Transverse colon (tissue), 4 donors: Measurements from ENCODE around the gene CEACAM19. TPM values are rescaled to one million over a fixed set of nuclear protein-coding genes. Genes with fewer than 3 reads are reported as not detected.

Experiments
- DNase-seq: peaks from one replicate; pipeline ENCODE4 v3.0.0-alpha.2; 2019
- H3K27ac ChIP-seq, 4 donors: fragments of 200-600 bp; sonication (generic); 2 replicates each; pipeline ENCODE4 v1.5.1; 2016 to 2018; ENCODE audit warnings: inconsistent platforms in 4 of 4
- H3K27me3 ChIP-seq: fragments of 200-600 bp; sonication (generic); 2 replicates; pipeline ENCODE4 v1.5.1; 2017; ENCODE audit warnings: inconsistent platforms
- H3K36me3 ChIP-seq, 4 donors: fragments of 200-600 bp; sonication (generic); 2 replicates each; pipeline ENCODE4 v1.5.1; 2017 to 2019; ENCODE audit warnings: inconsistent platforms in 4 of 4
- H3K4me1 ChIP-seq, 4 donors: fragments of 200-600 bp; sonication (generic); 2 replicates each; pipeline ENCODE4 v1.5.1; 2017 to 2020; ENCODE audit warnings: inconsistent platforms in 4 of 4
- H3K4me3 ChIP-seq, 4 donors: fragments of 200-600 bp; sonication (generic); 1 replicate in 1 of 4; 2 replicates in 3 of 4; pipeline versions ENCODE4 v1.5.1 to v1.6.1; 2017 to 2019; ENCODE audit warnings: inconsistent platforms in 4 of 4
- H3K9me3 ChIP-seq, 2 donors: fragments of 200-600 bp; sonication (generic); 2 replicates each; pipeline ENCODE4 v1.5.1; 2017 to 2019; ENCODE audit warnings: inconsistent platforms in 2 of 2
- EP300 ChIP-seq: sonication (generic); formaldehyde crosslinking; IDR thresholded peaks from one replicate; pipeline ENCODE4 v1.6.1; 2017; ENCODE audit warnings: antibody characterized with exemption, low read depth
- POLR2A ChIP-seq: fragments of 450-650 bp; IDR thresholded peaks from one replicate; pipeline ENCODE4 v1.6.1; 2016; ENCODE audit warnings: antibody characterized with exemption, mild to moderate bottlenecking, moderate library complexity
- POLR2AphosphoS5 ChIP-seq, 3 donors: sonication (generic); formaldehyde crosslinking; IDR thresholded peaks; one replicate each; pipeline ENCODE4 v1.6.1; 2016; ENCODE audit warnings: antibody characterized with exemption in 3 of 3
- WGBS, 2 donors: methylation state at CpG; one replicate each; pipeline ENCODE4 v1.1.5; 2018; ENCODE audit warnings: low coverage in 1 of 2; 5-methylcytosine and 5-hydroxymethylcytosine counted together
- in situ Hi-C, 4 donors: fragments of 200-750 bp; cut with MboI; loops; one replicate each; pipeline versions ENCODE4 v1.15.0 to v1.15.1; 2017; ENCODE audit warnings: low sequenced_read_pairs in 3 of 4, low pct_ligation_motif_present in 1 of 4, low pct_unique_long_range_greater_than_20kb in 1 of 4
- intact Hi-C: fragments of 100-400 bp; cut with DNase I; formaldehyde crosslinking; loops from one replicate; pipeline ENCODE4 v1.15.1; 2023; ENCODE audit warnings: low total_unique reads
- total RNA-seq, 4 donors: library from RNA; depleted of rRNA; stranded (reverse); fragments of >200 nt; gene quantifications; one replicate each; pipeline ENCODE4 v1.1.0, GENCODE V29; 2016
- TF ChIP-seq, protein P1 (sequence below), 5 experiments: fragments of 200-600 bp in 3 of 5; fragments of 450-650 bp in 2 of 5; sonication (generic) in 3 of 5; IDR thresholded peaks; 1 replicate in 2 of 5; 2 replicates in 3 of 5; pipeline ENCODE4 v1.5.1; 2016 to 2017; ENCODE audit warnings: antibody characterized with exemption in 5 of 5, inconsistent platforms in 3 of 5, mild to moderate bottlenecking in 2 of 5, moderate library complexity in 1 of 5

Gene CEACAM19
- total RNA-seq, 4 donors from 2014 or later, result 3.8 to 19.1 (median 9.9) TPM

DNA sequence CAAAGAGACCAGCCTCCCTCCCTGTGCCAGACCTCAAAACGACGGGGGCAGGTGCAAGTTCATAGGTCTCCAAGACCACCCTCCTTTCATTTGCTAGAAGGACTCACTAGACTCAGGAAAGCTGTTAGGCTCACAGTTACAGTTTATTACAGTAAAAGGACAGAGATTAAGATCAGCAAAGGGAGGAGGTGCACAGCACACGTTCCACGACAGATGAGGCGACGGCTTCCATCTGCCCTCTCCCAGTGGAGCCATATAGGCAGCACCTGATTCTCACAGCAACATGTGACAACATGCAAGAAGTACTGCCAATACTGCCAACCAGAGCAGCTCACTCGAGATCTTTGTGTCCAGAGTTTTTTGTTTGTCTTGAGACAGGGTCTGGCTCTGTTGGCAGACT lies 9.4 kb upstream of the CEACAM19 start:
- Histone ChIP-seq H3K36me3 (peaks cover 0 to 21% (median 9%) of the 10 kb centered on the region in 4 donors), H3K9me3 (no peaks in the 10 kb centered on the region), H3K4me3 (no peak overlapping the region), H3K27me3 (no peaks in the 10 kb centered on the region), H3K4me1 (no peaks in the 10 kb centered on the region), H3K27ac (no peak overlapping the region)
- in situ Hi-C loops (loop anchor here in 1 of 4 donors (5.0 kb wide), 1 partner anchor 90 kb away; no protein-coding TSS in a partner anchor), intact Hi-C loops (no loop called here)
- 71% methylated on average over 7 of the region's 7 CpGs; no CpG with 5 or more reads in 1 of the 2 donors for WGBS, 2 donors
- TF ChIP-seq POLR2A, result no peak
- no peak for TF ChIP-seq POLR2AphosphoS5 (IDR thresholded peaks at IDR 0.05)
- TF ChIP-seq, protein P1, sequence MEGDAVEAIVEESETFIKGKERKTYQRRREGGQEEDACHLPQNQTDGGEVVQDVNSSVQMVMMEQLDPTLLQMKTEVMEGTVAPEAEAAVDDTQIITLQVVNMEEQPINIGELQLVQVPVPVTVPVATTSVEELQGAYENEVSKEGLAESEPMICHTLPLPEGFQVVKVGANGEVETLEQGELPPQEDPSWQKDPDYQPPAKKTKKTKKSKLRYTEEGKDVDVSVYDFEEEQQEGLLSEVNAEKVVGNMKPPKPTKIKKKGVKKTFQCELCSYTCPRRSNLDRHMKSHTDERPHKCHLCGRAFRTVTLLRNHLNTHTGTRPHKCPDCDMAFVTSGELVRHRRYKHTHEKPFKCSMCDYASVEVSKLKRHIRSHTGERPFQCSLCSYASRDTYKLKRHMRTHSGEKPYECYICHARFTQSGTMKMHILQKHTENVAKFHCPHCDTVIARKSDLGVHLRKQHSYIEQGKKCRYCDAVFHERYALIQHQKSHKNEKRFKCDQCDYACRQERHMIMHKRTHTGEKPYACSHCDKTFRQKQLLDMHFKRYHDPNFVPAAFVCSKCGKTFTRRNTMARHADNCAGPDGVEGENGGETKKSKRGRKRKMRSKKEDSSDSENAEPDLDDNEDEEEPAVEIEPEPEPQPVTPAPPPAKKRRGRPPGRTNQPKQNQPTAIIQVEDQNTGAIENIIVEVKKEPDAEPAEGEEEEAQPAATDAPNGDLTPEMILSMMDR (IDR thresholded peaks at IDR 0.05), result no peak
- no peak for TF ChIP-seq EP300
- DNase-seq, result no peak

DNA sequence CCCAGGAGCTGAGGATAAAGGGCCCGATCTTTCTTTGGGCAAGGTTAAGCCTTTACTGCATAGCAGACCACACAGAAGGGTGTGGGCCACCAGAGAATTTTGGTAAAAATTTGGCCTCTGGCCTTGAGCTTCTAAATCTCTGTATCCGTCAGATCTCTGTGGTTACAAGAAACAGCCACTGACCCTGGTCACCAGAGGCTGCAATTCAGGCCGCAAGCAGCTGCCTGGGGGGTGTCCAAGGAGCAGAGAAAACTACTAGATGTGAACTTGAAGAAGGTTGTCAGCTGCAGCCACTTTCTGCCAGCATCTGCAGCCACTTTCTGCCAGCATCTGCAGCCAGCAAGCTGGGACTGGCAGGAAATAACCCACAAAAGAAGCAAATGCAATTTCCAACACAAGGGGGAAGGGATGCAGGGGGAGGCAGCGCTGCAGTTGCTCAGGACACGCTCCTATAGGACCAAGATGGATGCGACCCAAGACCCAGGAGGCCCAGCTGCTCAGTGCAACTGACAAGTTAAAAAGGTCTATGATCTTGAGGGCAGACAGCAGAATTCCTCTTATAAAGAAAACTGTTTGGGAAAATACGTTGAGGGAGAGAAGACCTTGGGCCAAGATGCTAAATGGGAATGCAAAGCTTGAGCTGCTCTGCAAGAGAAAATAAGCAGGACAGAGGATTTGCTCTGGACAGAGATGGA lies 8.4 kb upstream of the CEACAM19 start:
- no peak overlapping the region for H3K4me3 ChIP-seq
- in situ Hi-C loops (loop anchor here in 1 of 4 donors (5.0 kb wide), 1 partner anchor 91 kb away; no protein-coding TSS in a partner anchor), intact Hi-C loops (no loop called here)
- H3K27me3 ChIP-seq, result no peaks in the 10 kb centered on the region
- H3K27ac ChIP-seq, result no peak overlapping the region
- H3K4me1 ChIP-seq, result no peaks in the 10 kb centered on the region
- DNase-seq, result no peak
- WGBS, 2 donors, result 74 to 78% methylated on average over 5 to 7 of the region's 7 CpGs
- peaks cover 0 to 21% (median 9%) of the 10 kb centered on the region in 4 donors for H3K36me3 ChIP-seq
- no peaks in the 10 kb centered on the region for H3K9me3 ChIP-seq
- TF ChIP-seq POLR2A (no peak), POLR2AphosphoS5 (IDR thresholded peaks at IDR 0.05) (no peak), EP300 (no peak)
- TF ChIP-seq, protein P1 (IDR thresholded peaks at IDR 0.05), result no peak

DNA sequence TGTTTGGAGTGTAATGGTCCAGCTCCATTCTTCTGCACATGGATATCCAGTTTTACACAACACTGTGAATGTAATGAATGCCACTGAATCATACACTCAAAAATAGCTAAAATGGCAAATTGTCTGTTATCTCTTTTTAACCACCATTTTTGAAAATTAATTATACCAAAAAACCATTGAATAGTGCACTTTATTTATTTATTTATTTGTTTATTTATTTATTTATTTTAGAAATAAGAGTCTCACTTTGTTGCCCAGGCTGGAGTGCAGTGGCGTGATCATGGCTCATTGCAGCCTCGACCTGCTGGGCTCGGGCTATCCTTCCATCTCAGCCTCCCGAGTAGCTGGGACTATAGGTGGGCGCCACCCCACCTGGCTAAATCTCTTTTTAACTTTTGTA lies 7.3 kb upstream of the CEACAM19 start:
- H3K4me1 ChIP-seq, result no peaks in the 10 kb centered on the region
- no peak overlapping the region for H3K4me3 ChIP-seq
- H3K36me3 ChIP-seq, result peaks cover 0 to 19% (median 9%) of the 10 kb centered on the region in 4 donors
- in situ Hi-C loops, result loop anchor here in 1 of 4 donors (5.0 kb wide), 1 partner anchor 92 kb away; no protein-coding TSS in a partner anchor
- intact Hi-C loops, result no loop called here
- 97% methylated on average over 5 of the region's 5 CpGs; no CpG with 5 or more reads in 1 of the 2 donors for WGBS, 2 donors
- H3K9me3 ChIP-seq, result no peaks in the 10 kb centered on the region
- DNase-seq, result no peak
- H3K27me3 ChIP-seq, result no peaks in the 10 kb centered on the region
- no peak for TF ChIP-seq POLR2A
- TF ChIP-seq, protein P1 (IDR thresholded peaks at IDR 0.05), result no peak
- TF ChIP-seq EP300, result no peak
- TF ChIP-seq POLR2AphosphoS5 (IDR thresholded peaks at IDR 0.05), result no peak
- H3K27ac ChIP-seq, result no peak overlapping the region

DNA sequence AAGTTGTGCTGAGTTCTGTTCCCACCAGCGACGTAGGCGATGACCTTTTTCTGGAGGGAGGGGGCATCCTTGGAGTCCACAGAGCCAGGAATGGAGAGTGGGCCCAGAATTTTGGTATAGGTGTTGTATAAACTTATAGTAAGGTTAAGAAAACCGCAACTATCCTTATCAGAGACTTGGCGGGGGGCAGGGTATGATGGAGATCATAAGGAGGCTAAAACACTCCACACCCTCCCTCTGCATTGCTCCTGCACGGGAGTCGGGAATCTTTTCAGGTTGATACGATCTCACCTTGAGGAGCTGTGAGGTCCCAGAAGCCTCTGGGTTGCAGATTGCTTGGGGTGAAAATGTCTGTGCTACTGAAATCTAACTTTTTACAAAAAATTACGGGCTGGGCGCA lies 6.3 kb upstream of the CEACAM19 start:
- in situ Hi-C loops, result loop anchor here in 1 of 4 donors (5.0 kb wide), 1 partner anchor 93 kb away; no protein-coding TSS in a partner anchor
- Histone ChIP-seq H3K9me3 (no peaks in the 10 kb centered on the region), H3K4me1 (no peaks in the 10 kb centered on the region), H3K4me3 (no peak overlapping the region), H3K27me3 (no peaks in the 10 kb centered on the region), H3K36me3 (peaks cover 0 to 15% (median 6%) of the 10 kb centered on the region in 4 donors), H3K27ac (no peak overlapping the region)
- DNase-seq, result no peak
- intact Hi-C loops, result no loop called here
- TF ChIP-seq, protein P1 (IDR thresholded peaks at IDR 0.05), result no peak
- TF ChIP-seq POLR2AphosphoS5 (IDR thresholded peaks at IDR 0.05), result no peak
- TF ChIP-seq POLR2A, result no peak
- 94 to 100% methylated on average over 2 to 10 of the region's 10 CpGs for WGBS, 2 donors
